ENCODE data around the gene FARP1. TPM values are rescaled to one million over a fixed set of nuclear protein-coding genes. Genes with fewer than 3 reads are reported as not detected.

The FARP1 gene
- total RNA-seq, 1 experiment from 2014 or later: 10.0 TPM

- DNase-seq (ENCODE audit: low read depth): no peak
Measured at GRCh38 chr13:98483601-98484288, 340.9 kb downstream of the FARP1 start.

- peak; percentile 96 for DNase-seq (ENCODE audit: low read depth)
Measured at GRCh38 chr13:98484289-98485219, 341.7 kb downstream of the FARP1 start.

- DNase-seq (ENCODE audit: low read depth): peak; percentile 13
Measured at GRCh38 chr13:98485561-98485960, 342.7 kb downstream of the FARP1 start.

- DNase-seq (ENCODE audit: low read depth): no peak
Measured at GRCh38 chr13:98486412-98486811, 343.5 kb downstream of the FARP1 start.

- DNase-seq (ENCODE audit: low read depth): no peak
Measured at GRCh38 chr13:98487016-98487415, 344.1 kb downstream of the FARP1 start.

GRCh38 chr13:98487522-98487921, 344.6 kb downstream of the FARP1 start:
- no peak for DNase-seq (ENCODE audit: low read depth)

- no peak for DNase-seq (ENCODE audit: low read depth)
Measured at GRCh38 chr13:98488736-98489135, 345.8 kb downstream of the FARP1 start.

GRCh38 chr13:98489446-98490194, 346.7 kb downstream of the FARP1 start:
- DNase-seq (ENCODE audit: low read depth): no peak

GRCh38 chr13:98490195-98490836, 347.4 kb downstream of the FARP1 start:
- DNase-seq (ENCODE audit: low read depth): no peak

- no peak for DNase-seq (ENCODE audit: low read depth)
Measured at GRCh38 chr13:98490866-98491265, 348.0 kb downstream of the FARP1 start.

- DNase-seq (ENCODE audit: low read depth): no peak
Measured at GRCh38 chr13:98492335-98493041, 349.6 kb downstream of the FARP1 start.

- no peak for DNase-seq (ENCODE audit: low read depth)
Measured at GRCh38 chr13:98493042-98493712, 350.3 kb downstream of the FARP1 start.

GRCh38 chr13:98494769-98495168, 351.9 kb downstream of the FARP1 start:
- DNase-seq (ENCODE audit: low read depth): no peak

GRCh38 chr13:98495627-98496478, 353.0 kb downstream of the FARP1 start:
- DNase-seq (ENCODE audit: low read depth): peak; percentile 59

- no peak for DNase-seq (ENCODE audit: low read depth)
Measured at GRCh38 chr13:98496479-98496791, 353.5 kb downstream of the FARP1 start.

- no peak for DNase-seq (ENCODE audit: low read depth)
Measured at GRCh38 chr13:98496966-98497365, 354.1 kb downstream of the FARP1 start.

GRCh38 chr13:98500963-98501421, 358.1 kb downstream of the FARP1 start:
- DNase-seq (ENCODE audit: low read depth): no peak

- peak; percentile 33 for DNase-seq (ENCODE audit: low read depth)
Measured at GRCh38 chr13:98503175-98504028, 360.5 kb downstream of the FARP1 start.

- no peak for DNase-seq (ENCODE audit: low read depth)
Measured at GRCh38 chr13:98504029-98504351, 361.1 kb downstream of the FARP1 start.

Measured in RPMI7951 (cell line).